DND-41 (cell line): ENCODE data around the gene SEC11C.

Experiments
- ATAC-seq: fragments of 200-7000 bp; cut with Tn5 transposase; 3 replicates; pipeline ENCODE4 v1.9.1; 2021; ENCODE audit warnings: low read depth; ENCODE audit not compliant: insufficient read depth
- DNase-seq: peaks from one replicate; pipeline ENCODE4 v3.0.0-alpha.2; 2020
- H2AFZ ChIP-seq: 2 replicates; pipeline ENCODE4 v1.6.0; 2012; ENCODE audit warnings: low read depth, low read length
- H3K27ac ChIP-seq: 2 replicates; pipeline ENCODE4 v1.5.1; 2012; ENCODE audit warnings: low read length, inconsistent platforms
- H3K27me3 ChIP-seq: fragments of 200-600 bp; sonication (generic); 2 replicates; pipeline ENCODE4 v1.6.0; 2012; ENCODE audit warnings: low read length, mild to moderate bottlenecking, inconsistent platforms; ENCODE audit not compliant: insufficient read depth, poor library complexity
- H3K36me3 ChIP-seq: 2 replicates; pipeline ENCODE4 v1.5.1; 2012; ENCODE audit warnings: low read length, inconsistent platforms; ENCODE audit not compliant: insufficient read depth
- H3K4me1 ChIP-seq: 2 replicates; pipeline ENCODE4 v1.5.1; 2012; ENCODE audit warnings: mild to moderate bottlenecking, low read length; ENCODE audit not compliant: insufficient read depth
- H3K4me2 ChIP-seq: 2 replicates; pipeline ENCODE4 v1.6.0; 2012; ENCODE audit warnings: mild to moderate bottlenecking, moderate library complexity, low read length, inconsistent platforms; ENCODE audit not compliant: insufficient read depth
- H3K4me3 ChIP-seq, 2 experiments: fragments of 200-600 bp in 1 of 2; shearing (Covaris generic) in 1 of 2; 2 replicates each; pipeline ENCODE4 v1.5.1; 2012 to 2016; ENCODE audit warnings: inconsistent platforms in 2 of 2, low read length in 2 of 2, mild to moderate bottlenecking in 2 of 2, low read depth in 1 of 2, moderate library complexity in 1 of 2
- H3K79me2 ChIP-seq: 2 replicates; pipeline ENCODE4 v1.6.0; 2012; ENCODE audit warnings: low read length, inconsistent platforms; ENCODE audit not compliant: insufficient read depth
- H3K9ac ChIP-seq: 2 replicates; pipeline ENCODE4 v1.6.0; 2012; ENCODE audit warnings: low read depth, mild to moderate bottlenecking, inconsistent platforms, low read length, moderate library complexity
- H3K9me3 ChIP-seq: 2 replicates; pipeline ENCODE4 v1.5.1; 2012; ENCODE audit warnings: low read length, moderate library complexity, mild to moderate bottlenecking, inconsistent platforms; ENCODE audit not compliant: insufficient read depth, severe bottlenecking
- H4K20me1 ChIP-seq: 2 replicates; pipeline ENCODE4 v1.6.0; 2012; ENCODE audit warnings: low read length; ENCODE audit not compliant: insufficient read depth
- EZH2 ChIP-seq: IDR thresholded peaks from 3 replicates; pipeline ENCODE4 v1.6.1; 2012; ENCODE audit warnings: borderline replicate concordance, low read depth, mild to moderate bottlenecking, moderate library complexity, low read length, inconsistent platforms; ENCODE audit not compliant: severe bottlenecking
- TF ChIP-seq, protein P1 (sequence below): IDR thresholded peaks from 2 replicates; pipeline ENCODE4 v1.5.1; 2012; ENCODE audit warnings: borderline replicate concordance, low read length, moderate library complexity, mild to moderate bottlenecking; ENCODE audit not compliant: poor library complexity, severe bottlenecking; ENCODE audit errors: extremely low read depth

The SEC11C gene

DNA sequence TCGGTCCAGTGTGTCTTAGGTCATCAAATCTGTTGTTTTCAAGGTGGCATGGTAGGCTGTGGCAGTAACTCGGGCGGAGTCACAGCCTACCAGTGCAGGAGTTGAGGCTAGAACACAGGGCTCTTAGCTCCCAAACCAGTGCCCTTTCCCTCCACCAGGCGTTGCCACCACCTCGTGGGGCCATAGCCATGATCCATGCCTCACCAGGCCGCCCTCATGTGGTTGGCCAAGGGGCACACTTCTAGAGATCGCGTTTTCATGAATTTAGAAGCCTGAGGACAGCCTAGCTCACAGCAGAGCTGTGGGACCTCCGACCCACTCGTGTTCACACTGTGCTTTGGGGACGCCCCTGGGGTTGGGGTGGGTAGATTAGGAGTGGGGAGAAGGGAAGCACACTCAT is 10.6 kb downstream of the SEC11C start:
- H3K4me3 ChIP-seq = no peak overlapping the region
- peaks cover 30% of the 10 kb centered on the region for H3K36me3 ChIP-seq
- no peak overlapping the region for H3K9ac ChIP-seq
- TF ChIP-seq EZH2 = no peak
- TF ChIP-seq, protein P1, sequence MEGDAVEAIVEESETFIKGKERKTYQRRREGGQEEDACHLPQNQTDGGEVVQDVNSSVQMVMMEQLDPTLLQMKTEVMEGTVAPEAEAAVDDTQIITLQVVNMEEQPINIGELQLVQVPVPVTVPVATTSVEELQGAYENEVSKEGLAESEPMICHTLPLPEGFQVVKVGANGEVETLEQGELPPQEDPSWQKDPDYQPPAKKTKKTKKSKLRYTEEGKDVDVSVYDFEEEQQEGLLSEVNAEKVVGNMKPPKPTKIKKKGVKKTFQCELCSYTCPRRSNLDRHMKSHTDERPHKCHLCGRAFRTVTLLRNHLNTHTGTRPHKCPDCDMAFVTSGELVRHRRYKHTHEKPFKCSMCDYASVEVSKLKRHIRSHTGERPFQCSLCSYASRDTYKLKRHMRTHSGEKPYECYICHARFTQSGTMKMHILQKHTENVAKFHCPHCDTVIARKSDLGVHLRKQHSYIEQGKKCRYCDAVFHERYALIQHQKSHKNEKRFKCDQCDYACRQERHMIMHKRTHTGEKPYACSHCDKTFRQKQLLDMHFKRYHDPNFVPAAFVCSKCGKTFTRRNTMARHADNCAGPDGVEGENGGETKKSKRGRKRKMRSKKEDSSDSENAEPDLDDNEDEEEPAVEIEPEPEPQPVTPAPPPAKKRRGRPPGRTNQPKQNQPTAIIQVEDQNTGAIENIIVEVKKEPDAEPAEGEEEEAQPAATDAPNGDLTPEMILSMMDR = no peak
- H2AFZ ChIP-seq = no peak overlapping the region
- no peaks in the 10 kb centered on the region for H3K9me3 ChIP-seq
- no peaks in the 10 kb centered on the region for H3K27me3 ChIP-seq
- peaks cover 29% of the 10 kb centered on the region for H4K20me1 ChIP-seq
- H3K79me2 ChIP-seq = peaks cover 5% of the 10 kb centered on the region; the same call in 1 of the 2 replicates
- H3K4me1 ChIP-seq = peaks cover 5% of the 10 kb centered on the region; the same call in 1 of the 2 replicates
- H3K4me2 ChIP-seq = no peak overlapping the region
- DNase-seq (peak; percentile 8), ATAC-seq (peak; percentile 48)
- no peak overlapping the region for H3K27ac ChIP-seq

DNA sequence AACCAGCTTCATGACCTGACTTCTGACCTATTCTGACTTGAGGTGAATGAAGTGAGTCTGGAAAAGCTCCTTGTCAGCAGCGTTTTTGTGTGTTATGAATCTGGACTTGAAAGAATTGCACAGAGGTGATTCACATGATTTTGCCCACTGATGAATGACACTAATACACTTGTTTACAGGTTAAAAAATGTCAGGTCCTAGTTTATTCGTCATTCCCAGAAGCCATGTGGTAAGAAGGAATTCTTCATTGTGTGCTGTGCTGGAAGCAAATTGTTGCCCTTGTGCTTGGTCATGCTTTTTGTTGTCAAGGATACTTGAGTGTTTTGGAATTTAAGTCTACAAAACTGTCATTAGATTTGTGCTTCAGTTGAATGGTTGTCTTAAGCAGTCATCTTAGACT is 15.5 kb downstream of the SEC11C start:
- no peak for ATAC-seq
- Histone ChIP-seq H3K79me2 (no peaks in the 10 kb centered on the region), H3K4me2 (no peak overlapping the region), H3K9ac (no peak overlapping the region), H3K9me3 (no peaks in the 10 kb centered on the region), H2AFZ (no peak overlapping the region), H3K4me1 (peaks cover 4% of the 10 kb centered on the region; the same call in 1 of the 2 replicates), H3K27me3 (no peaks in the 10 kb centered on the region), H3K4me3 (no peak overlapping the region), H3K27ac (no peak overlapping the region), H3K36me3 (peaks cover 38% of the 10 kb centered on the region), H4K20me1 (no peaks in the 10 kb centered on the region; the same call in 1 of the 2 replicates)
- DNase-seq = no peak
- TF ChIP-seq, protein P1 = no peak
- no peak for TF ChIP-seq EZH2

DNA sequence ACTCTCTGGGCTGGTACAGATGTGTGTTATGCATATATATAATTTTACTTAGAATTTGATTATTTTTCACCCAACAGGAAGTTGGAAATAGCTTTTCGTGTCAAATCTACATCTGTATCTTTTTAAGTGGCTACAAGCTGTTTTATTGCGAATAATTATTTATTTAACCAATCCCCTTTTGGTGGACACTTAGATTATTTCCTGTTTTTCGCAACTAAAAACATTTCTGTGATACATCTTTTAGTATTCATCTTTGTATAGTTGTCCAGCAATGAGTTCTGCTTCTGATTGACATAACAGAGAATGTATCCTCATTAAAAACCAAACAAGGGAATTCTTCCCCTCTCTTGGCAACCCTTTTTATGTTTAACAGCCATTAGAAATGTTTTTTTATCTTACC is 16.6 kb downstream of the SEC11C start:
- Histone ChIP-seq H3K9me3 (no peaks in the 10 kb centered on the region), H3K4me3 (no peak overlapping the region), H3K27me3 (no peaks in the 10 kb centered on the region), H4K20me1 (no peaks in the 10 kb centered on the region; the same call in 1 of the 2 replicates), H3K4me2 (no peak overlapping the region), H3K4me1 (no peaks in the 10 kb centered on the region), H2AFZ (no peak overlapping the region), H3K79me2 (no peaks in the 10 kb centered on the region), H3K36me3 (peaks cover 35% of the 10 kb centered on the region), H3K9ac (no peak overlapping the region), H3K27ac (no peak overlapping the region)
- ATAC-seq (no peak), DNase-seq (no peak)
- TF ChIP-seq, protein P1 = no peak
- no peak for TF ChIP-seq EZH2

DNA sequence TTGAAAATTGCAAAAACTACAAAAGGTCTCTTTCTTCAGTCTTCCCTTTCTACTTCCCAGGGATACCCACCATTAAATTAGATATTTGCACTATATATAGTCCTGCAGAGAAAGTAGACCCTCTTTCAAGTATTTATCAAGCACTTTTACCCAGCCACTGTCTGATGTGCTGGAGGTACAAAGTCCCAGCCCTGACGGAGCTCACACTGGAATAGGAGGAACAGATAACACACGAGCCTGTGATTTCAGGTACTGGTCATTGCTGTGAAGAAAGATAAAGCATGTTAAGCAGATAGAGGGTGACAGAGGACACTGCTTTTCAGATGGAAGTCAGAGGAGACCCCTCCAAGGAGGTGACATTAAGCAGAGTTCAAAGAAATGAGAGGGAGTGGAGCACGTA is 19.6 kb downstream of the SEC11C start:
- DNase-seq (no peak), ATAC-seq (no peak)
- H3K4me1 ChIP-seq = no peaks in the 10 kb centered on the region
- no peak overlapping the region for H2AFZ ChIP-seq
- H3K9me3 ChIP-seq = no peaks in the 10 kb centered on the region
- H3K27me3 ChIP-seq = no peaks in the 10 kb centered on the region
- H3K36me3 ChIP-seq = peaks cover 15% of the 10 kb centered on the region; the same call in 1 of the 2 replicates
- H4K20me1 ChIP-seq = no peaks in the 10 kb centered on the region
- no peak overlapping the region for H3K4me3 ChIP-seq
- no peaks in the 10 kb centered on the region for H3K79me2 ChIP-seq
- H3K9ac ChIP-seq = no peak overlapping the region
- no peak overlapping the region for H3K4me2 ChIP-seq
- TF ChIP-seq EZH2 = no peak
- TF ChIP-seq, protein P1 = no peak
- H3K27ac ChIP-seq = no peak overlapping the region
